SK-N-SH treated with all-trans-retinoic acid at 6 μM for 48 hours (cell line): ENCODE results near the gene PDLIM4.

Experiments used
- ATAC-seq: fragments of 200-7000 bp; cut with Tn5 transposase; 3 replicates; pipeline ENCODE4 v1.9.1; 2020; ENCODE audit warnings: mild to moderate bottlenecking, moderate library complexity
- ARNTL ChIP-seq: fragments of 450-650 bp; formaldehyde crosslinking; IDR thresholded peaks from 2 replicates; pipeline ENCODE4 v1.5.0; 2020; ENCODE audit warnings: low read depth, mild to moderate bottlenecking, moderate library complexity, borderline replicate concordance
- BACH2 ChIP-seq: fragments of 250-450 bp; sonication (Bioruptor Pico); IDR thresholded peaks from 2 replicates; pipeline ENCODE4 v1.9.0; 2021; ENCODE audit warnings: mild to moderate bottlenecking, borderline replicate concordance
- CREB5 ChIP-seq: fragments of 250-450 bp; sonication (Bioruptor Pico); IDR thresholded peaks from 2 replicates; pipeline ENCODE4 v1.5.1; 2020; ENCODE audit warnings: low read depth, mild to moderate bottlenecking, moderate library complexity
- CSDC2 ChIP-seq: fragments of 250-450 bp; sonication (Bioruptor Pico); IDR thresholded peaks from 2 replicates; pipeline ENCODE4 v1.5.0; 2020; ENCODE audit warnings: mild to moderate bottlenecking, moderate library complexity
- ESRRG ChIP-seq: fragments of 250-450 bp; sonication (Bioruptor Pico); IDR thresholded peaks from 2 replicates; pipeline ENCODE4 v1.6.1; 2021; ENCODE audit warnings: mild to moderate bottlenecking
- GLIS3 ChIP-seq: fragments of 250-450 bp; sonication (Bioruptor Pico); IDR thresholded peaks from 2 replicates; pipeline ENCODE4 v1.5.0; 2020; ENCODE audit warnings: mild to moderate bottlenecking, moderate library complexity
- ISL1 ChIP-seq: fragments of 250-450 bp; sonication (Bioruptor Pico); IDR thresholded peaks from 2 replicates; pipeline ENCODE4 v2.1.2; 2022; ENCODE audit warnings: mild to moderate bottlenecking, moderate library complexity
- OSR1 ChIP-seq: fragments of 250-450 bp; sonication (Bioruptor Pico); IDR thresholded peaks from 2 replicates; pipeline ENCODE4 v1.8.0; 2022; ENCODE audit warnings: moderate library complexity, mild to moderate bottlenecking, inconsistent platforms
- PATZ1 ChIP-seq: fragments of 250-450 bp; sonication (Bioruptor Pico); IDR thresholded peaks from 2 replicates; pipeline ENCODE4 v1.8.0; 2020; ENCODE audit warnings: mild to moderate bottlenecking, moderate library complexity, borderline replicate concordance
- POU6F1 ChIP-seq: fragments of 250-450 bp; sonication (Bioruptor Pico); IDR thresholded peaks from 2 replicates; pipeline ENCODE4 v1.8.0; 2021; ENCODE audit warnings: low read depth, mild to moderate bottlenecking, moderate library complexity, borderline replicate concordance
- PPARA ChIP-seq: fragments of 250-450 bp; sonication (Bioruptor Pico); IDR thresholded peaks from 2 replicates; pipeline ENCODE4 v1.5.0; 2020; ENCODE audit warnings: mild to moderate bottlenecking, borderline replicate concordance
- RARB ChIP-seq: fragments of 250-450 bp; sonication (Bioruptor Pico); IDR thresholded peaks from 2 replicates; pipeline ENCODE4 v1.8.0; 2021; ENCODE audit warnings: mild to moderate bottlenecking, moderate library complexity
- SNAI2 ChIP-seq: fragments of 250-450 bp; sonication (Bioruptor Pico); IDR thresholded peaks from 2 replicates; pipeline ENCODE4 v1.5.0; 2020; ENCODE audit warnings: mild to moderate bottlenecking, moderate library complexity
- TOX ChIP-seq: fragments of 250-450 bp; sonication (Bioruptor Pico); IDR thresholded peaks from 2 replicates; pipeline ENCODE4 v1.8.0; 2021; ENCODE audit warnings: mild to moderate bottlenecking, moderate library complexity, borderline replicate concordance
- ZC3H10 ChIP-seq: fragments of 250-450 bp; sonication (Bioruptor Pico); IDR thresholded peaks from 2 replicates; pipeline ENCODE4 v1.5.1; 2021; ENCODE audit warnings: mild to moderate bottlenecking, moderate library complexity
- ZFP3 ChIP-seq: fragments of 250-450 bp; sonication (Bioruptor Pico); IDR thresholded peaks from 2 replicates; pipeline ENCODE4 v1.5.0; 2020; ENCODE audit warnings: mild to moderate bottlenecking, moderate library complexity
- ZFP30 ChIP-seq: fragments of 450-650 bp; formaldehyde crosslinking; IDR thresholded peaks from 2 replicates; pipeline ENCODE4 v1.5.0; 2022; ENCODE audit warnings: mild to moderate bottlenecking, moderate library complexity
- ZNF565 ChIP-seq: fragments of 450-650 bp; formaldehyde crosslinking; conservative IDR thresholded peaks from 2 replicates; pipeline ENCODE4 v1.5.0; 2020; ENCODE audit warnings: low read depth, mild to moderate bottlenecking, moderate library complexity
- ZNF70 ChIP-seq: fragments of 450-650 bp; formaldehyde crosslinking; IDR thresholded peaks from 2 replicates; pipeline ENCODE4 v1.5.0; 2020; ENCODE audit warnings: mild to moderate bottlenecking, moderate library complexity
- ZNF8 ChIP-seq: fragments of 450-650 bp; formaldehyde crosslinking; IDR thresholded peaks from 2 replicates; pipeline ENCODE4 v1.5.0; 2020; ENCODE audit warnings: mild to moderate bottlenecking, moderate library complexity
- TF ChIP-seq, protein P1 (sequence below): fragments of 250-450 bp; sonication (Bioruptor Pico); IDR thresholded peaks from 2 replicates; pipeline ENCODE4 v1.5.0; 2020; ENCODE audit warnings: mild to moderate bottlenecking, moderate library complexity

The PDLIM4 gene

DNA sequence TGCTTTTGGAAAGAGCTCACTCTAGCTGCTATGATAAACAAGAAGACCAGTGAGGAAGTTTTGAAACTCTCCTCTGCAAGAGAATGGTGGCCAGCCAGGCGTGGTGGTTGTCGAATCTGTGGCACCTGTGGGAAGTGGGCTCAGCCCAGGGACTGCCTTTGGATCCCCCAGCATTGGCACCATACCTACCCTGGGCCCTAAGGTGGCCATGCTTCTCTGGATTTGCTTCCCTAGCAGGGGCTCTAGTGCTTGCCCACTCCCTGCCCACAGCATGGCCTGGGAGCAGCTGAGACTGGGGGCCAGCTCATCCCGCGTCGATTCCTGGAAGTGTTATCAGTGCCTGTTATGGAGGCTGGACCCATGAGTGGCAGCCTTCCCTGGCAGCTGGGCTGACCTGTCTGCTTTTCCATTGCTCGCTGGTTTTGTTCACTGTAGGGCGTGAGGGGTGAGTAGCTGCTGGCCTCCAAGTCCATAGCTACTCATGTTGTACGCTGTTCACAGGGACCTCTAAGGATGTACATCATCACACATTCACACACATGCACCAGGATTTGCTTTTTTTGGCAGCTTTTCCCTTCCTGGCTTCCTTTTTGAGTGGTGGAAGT lies 39.0 kb downstream of the PDLIM4 start:
- TF ChIP-seq ZNF565 (CRISPR knock-in tag) (no peak), ZC3H10 (CRISPR knock-in tag) (no peak), PPARA (CRISPR knock-in tag) (no peak), PATZ1 (CRISPR knock-in tag) (no peak)
- no peak for ATAC-seq

GRCh38 chr5:132297211-132297940 lies 39.9 kb downstream of the PDLIM4 start:
- TF ChIP-seq ZFP3 (CRISPR knock-in tag), result no peak
- no peak for TF ChIP-seq ZNF8 (CRISPR knock-in tag)
- TF ChIP-seq ESRRG (CRISPR knock-in tag), result no peak
- no peak for TF ChIP-seq GLIS3 (CRISPR knock-in tag)
- TF ChIP-seq ZFP30 (CRISPR knock-in tag), result no peak
- no peak for TF ChIP-seq ZNF70 (CRISPR knock-in tag)
- no peak for TF ChIP-seq ZC3H10 (CRISPR knock-in tag)
- no peak for TF ChIP-seq RARB (CRISPR knock-in tag)
- no peak for TF ChIP-seq CSDC2
- no peak for TF ChIP-seq ISL1
- no peak for TF ChIP-seq SNAI2
- no peak for TF ChIP-seq POU6F1 (CRISPR knock-in tag)
- TF ChIP-seq, protein P1, sequence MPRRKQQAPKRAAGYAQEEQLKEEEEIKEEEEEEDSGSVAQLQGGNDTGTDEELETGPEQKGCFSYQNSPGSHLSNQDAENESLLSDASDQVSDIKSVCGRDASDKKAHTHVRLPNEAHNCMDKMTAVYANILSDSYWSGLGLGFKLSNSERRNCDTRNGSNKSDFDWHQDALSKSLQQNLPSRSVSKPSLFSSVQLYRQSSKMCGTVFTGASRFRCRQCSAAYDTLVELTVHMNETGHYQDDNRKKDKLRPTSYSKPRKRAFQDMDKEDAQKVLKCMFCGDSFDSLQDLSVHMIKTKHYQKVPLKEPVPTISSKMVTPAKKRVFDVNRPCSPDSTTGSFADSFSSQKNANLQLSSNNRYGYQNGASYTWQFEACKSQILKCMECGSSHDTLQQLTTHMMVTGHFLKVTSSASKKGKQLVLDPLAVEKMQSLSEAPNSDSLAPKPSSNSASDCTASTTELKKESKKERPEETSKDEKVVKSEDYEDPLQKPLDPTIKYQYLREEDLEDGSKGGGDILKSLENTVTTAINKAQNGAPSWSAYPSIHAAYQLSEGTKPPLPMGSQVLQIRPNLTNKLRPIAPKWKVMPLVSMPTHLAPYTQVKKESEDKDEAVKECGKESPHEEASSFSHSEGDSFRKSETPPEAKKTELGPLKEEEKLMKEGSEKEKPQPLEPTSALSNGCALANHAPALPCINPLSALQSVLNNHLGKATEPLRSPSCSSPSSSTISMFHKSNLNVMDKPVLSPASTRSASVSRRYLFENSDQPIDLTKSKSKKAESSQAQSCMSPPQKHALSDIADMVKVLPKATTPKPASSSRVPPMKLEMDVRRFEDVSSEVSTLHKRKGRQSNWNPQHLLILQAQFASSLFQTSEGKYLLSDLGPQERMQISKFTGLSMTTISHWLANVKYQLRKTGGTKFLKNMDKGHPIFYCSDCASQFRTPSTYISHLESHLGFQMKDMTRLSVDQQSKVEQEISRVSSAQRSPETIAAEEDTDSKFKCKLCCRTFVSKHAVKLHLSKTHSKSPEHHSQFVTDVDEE (CRISPR knock-in tag), result no peak
- TF ChIP-seq CREB5 (CRISPR knock-in tag), result no peak
- TF ChIP-seq ZNF565 (CRISPR knock-in tag), result no peak
- no peak for TF ChIP-seq TOX (CRISPR knock-in tag)
- no peak for TF ChIP-seq BACH2 (CRISPR knock-in tag)
- TF ChIP-seq, all 23 proteins: peak for 0
- ATAC-seq, result no peak

DNA sequence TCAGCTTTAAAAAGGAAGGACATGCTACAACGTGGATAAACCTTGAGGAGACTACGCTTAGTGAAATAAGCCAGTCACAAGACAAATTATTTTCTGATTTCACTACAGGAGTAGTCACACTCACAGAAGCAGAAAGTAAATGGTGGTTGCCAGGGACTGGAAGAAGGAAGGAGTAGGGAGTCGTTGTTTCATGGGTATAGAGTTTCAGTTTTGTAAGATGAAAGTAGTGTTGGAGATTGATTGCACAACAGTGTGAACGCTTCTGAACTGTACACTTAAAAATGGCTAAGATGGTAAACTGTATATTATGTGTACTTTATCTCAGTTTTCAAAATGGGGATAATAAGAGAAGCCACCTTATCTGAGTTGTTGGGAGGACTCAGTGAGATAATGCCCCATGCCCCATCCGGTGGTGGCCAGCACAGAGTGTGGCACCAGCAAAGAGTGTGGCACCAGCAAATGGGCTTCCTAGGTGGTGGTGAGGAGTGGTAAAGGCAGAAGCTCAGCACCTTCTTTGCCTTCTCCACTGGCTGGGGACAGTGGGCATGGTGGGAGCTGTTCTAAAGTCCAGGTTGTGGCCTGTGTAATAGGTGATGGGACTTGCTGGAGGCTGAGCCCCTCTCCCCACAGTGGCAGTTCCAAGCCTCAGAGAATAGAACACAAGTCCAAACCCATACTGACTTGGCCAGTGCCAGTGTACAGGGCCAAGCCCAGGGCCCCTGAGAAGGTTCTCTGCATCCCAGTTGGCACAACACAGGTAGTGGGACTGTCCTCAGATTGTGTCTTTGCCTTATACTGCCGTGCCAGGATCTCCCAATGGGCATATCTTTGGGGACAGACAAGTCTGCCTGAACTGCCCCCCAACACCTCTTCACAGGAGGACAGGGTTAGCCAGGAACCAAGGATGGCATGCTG lies 41.1 kb downstream of the PDLIM4 start:
- ATAC-seq, result no peak
- no peak for TF ChIP-seq ZFP3 (CRISPR knock-in tag)

DNA sequence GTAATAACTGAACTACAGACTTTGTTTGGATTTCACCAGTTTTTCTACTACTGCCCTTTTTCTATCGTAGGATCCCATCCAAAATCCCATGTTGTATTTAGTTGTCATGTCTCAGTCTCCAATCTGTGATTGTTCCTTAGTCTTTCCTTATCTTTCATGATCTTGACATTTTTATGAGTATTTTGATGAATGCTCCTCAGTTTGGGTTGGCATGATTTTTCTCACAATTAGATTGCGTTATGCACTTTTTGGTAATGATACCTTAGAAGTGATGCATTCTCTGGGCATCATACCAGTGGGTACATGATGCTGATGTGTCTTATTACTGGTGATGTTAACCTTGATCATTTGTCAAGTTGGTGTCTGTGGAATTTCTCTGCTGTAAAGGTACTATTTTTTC lies 42.4 kb downstream of the PDLIM4 start:
- no peak for TF ChIP-seq BACH2 (CRISPR knock-in tag)
- no peak for TF ChIP-seq ZFP30 (CRISPR knock-in tag)
- no peak for TF ChIP-seq SNAI2
- no peak for TF ChIP-seq OSR1 (CRISPR knock-in tag)
- TF ChIP-seq ARNTL (CRISPR knock-in tag), result no peak
- TF ChIP-seq, protein P1 (CRISPR knock-in tag), result no peak
- no peak for TF ChIP-seq ZNF70 (CRISPR knock-in tag)
- TF ChIP-seq ZFP3 (CRISPR knock-in tag), result no peak
- no peak for TF ChIP-seq TOX (CRISPR knock-in tag)

More for the DNA sequence above, 42.4 kb downstream of the PDLIM4 start:
- ATAC-seq, result no peak
